ENCODE data around the gene ACSM6. TPM values are rescaled to one million over a fixed set of nuclear protein-coding genes. Genes with fewer than 3 reads are reported as not detected.
"Not testable (repeated sequence)": the region's sequence is repeated elsewhere in the genome, so short reads cannot be mapped to it uniquely, and the experiment has no call there.

Gene ACSM6
- total RNA-seq, 1 donor from 2014 or later = 0.96 TPM

GRCh38 chr10:95214793-95215192 lies 20.8 kb downstream of the ACSM6 start:
- DNase-seq (ENCODE audit: low spot score) = no peak

DNA sequence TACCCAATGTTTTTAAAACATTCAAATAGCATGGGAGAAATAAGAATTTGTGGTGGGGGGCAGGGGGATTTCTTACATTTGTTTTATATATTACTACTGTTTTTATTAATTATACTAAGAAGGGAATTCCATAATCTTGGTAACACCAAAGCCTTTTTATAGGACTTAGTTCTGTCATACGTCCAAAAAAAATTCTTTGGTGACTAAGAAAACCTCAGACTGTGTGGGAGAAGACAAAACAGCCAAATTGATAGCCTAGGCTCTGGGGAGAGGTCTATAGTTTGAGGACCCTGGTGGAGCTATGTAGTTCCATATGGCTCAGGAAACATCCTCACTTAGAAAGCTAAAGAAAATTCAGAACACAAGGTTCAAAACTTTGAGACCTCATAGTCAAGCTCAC lies 23.4 kb downstream of the ACSM6 start:
- no peak for DNase-seq (ENCODE audit: low spot score)

DNA sequence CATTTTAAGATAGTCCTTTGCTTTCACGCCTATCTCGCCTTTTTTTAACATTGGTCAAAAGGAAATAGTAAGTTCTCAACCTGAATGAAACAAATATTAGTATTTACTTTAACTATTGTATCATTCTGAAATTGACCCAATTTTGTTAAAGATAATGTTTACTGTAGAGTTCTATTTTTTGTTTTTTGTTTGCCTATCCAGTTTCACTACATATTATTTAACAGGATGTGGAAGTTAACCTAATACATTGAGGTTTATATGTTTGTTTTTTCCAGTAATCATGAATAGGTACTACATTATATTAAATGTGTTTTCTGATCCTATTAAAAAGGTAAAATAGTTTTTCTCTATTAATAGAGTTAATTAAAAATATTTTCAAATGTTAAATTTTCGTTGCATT lies 26.5 kb downstream of the ACSM6 start:
- DNase-seq (ENCODE audit: low spot score) = no peak

- DNase-seq (ENCODE audit: low spot score) = no peak
These were observed 27.1 kb downstream of the ACSM6 start for GRCh38 chr10:95221124-95221523.

DNA sequence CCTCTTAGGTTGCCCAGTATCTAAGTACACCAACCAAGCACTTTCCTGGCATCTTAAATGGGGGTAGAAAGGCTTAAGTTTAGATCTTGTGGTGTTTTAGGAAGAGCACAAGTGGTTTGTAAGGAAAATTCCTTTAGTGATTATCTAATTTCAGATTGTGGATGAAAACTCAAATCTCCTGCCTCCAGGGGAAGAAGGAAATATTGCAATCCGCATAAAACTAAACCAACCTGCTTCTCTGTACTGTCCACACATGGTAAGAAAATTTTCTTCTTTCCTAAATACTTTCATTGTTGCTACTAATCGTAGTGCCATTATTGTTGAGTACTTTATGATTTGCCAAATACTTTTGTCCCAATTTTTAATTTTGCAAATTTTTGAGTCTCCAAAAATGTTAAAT lies 31.1 kb downstream of the ACSM6 start:
- DNase-seq (ENCODE audit: low spot score) = no peak

GRCh38 chr10:95228934-95229723 lies 35.1 kb downstream of the ACSM6 start:
- DNase-seq (ENCODE audit: low spot score) = not testable (repeated sequence)

DNA sequence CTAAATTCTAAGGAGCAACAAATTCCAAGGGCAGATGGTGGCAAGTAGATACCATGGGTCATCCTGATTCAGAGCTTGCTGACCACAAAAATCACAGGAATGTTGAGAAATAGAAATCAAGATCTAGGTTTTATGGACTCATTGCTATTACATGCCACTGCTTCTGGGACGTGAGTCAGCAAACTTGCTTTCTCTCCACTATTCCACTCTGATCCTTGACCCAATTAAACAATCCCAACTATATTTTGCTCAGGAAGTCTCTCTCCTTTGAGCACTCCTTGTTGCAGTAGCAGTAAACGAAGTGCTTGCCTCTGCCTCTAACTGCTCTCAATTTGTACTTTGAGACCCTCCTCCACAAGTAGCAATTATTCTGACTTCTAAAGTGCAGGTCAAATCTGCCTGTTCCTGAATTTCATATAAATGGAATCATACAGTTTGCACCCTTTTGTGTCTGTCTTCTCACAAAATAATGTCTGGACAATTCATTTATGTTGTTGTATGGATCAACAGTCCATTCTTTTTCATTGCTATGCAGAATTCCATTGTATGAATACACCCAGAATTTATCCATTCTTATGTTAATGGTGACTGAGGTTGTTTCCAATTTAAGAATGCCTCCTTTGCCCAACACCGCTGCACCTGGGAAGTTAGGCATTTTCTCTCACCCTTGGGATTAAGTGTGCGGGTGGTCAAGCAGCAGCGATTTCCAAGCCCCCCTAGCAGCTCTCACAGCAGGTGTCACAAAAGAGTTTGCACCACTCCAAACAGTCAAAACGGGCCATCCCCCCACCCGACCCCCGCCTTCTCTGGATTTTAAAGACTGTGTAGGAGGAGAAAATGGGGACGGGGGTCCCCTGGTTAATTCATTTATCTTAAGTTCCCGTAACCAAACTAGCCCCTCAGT lies 35.9 kb downstream of the ACSM6 start:
- peak; percentile 70 for DNase-seq (ENCODE audit: low spot score)

DNA sequence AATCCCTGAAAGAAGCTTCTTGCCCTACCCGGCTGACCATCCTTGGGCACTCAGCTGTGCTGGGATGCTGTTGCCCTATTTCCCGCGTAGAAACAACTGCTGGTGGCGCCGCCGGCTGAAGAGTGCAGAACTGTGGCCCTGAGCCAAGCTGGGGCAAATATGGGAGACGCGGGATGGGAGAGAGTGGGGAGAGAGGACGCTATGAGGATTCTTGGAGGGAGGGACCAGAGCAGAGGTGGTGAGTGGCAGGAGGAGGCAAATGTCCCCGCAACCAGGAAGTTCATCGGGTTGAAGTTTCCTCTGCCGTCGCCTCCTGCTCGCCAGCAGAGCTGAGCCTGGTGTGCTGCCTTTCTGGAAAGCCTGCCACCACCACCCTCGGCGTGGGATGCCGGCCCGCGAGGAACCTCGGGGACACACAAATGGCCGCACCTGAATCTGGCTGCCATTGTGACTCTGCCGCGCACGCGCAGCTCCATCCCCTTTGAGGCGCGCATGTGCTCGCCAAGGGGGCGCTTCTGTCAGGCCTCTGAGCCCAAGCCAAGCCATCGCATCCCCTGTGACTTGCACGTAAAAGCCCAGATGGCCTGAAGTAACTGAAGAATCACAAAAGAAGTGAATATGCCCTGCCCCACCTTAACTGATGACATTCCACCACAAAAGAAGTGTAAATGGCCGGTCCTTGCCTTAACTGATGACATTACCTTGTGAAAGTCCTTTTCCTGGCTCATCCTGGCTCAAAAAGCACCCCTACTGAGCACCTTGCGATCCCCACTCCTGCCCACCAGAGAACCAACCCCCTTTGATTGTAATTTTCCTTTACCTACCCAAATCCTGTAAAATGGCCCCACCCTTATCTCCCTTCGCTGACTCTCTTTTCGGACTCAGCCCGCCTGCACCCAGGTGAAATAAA lies 36.9 kb downstream of the ACSM6 start:
- peak; percentile 71 for DNase-seq (ENCODE audit: low spot score)

GRCh38 chr10:95233377-95234034 lies 39.5 kb downstream of the ACSM6 start:
- no peak for DNase-seq (ENCODE audit: low spot score)

GRCh38 chr10:95234951-95235350 lies 40.9 kb downstream of the ACSM6 start:
- no peak for DNase-seq (ENCODE audit: low spot score)

DNA sequence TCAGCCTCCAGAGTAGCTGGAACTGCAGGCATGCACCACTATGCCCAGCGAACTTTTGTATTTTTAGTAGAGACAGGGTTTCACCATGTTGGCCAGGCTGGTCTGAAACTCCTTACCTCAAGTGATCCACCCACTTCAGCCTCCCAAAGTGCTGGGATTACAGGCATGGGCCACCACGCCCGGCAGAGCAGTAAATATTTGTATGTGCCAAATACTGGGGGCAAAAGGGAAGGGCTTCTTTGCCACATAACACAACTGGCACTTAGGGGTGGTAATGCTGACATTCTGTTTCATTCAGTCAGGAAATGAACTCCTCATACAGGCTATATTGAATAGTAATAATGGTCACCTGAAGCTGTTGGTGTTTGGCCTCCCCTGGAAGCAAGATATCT lies 41.6 kb downstream of the ACSM6 start:
- DNase-seq (ENCODE audit: low spot score) = no peak

- DNase-seq (ENCODE audit: low spot score) = peak; percentile 24
These were observed 42.2 kb downstream of the ACSM6 start for GRCh38 chr10:95236068-95236903.

DNA sequence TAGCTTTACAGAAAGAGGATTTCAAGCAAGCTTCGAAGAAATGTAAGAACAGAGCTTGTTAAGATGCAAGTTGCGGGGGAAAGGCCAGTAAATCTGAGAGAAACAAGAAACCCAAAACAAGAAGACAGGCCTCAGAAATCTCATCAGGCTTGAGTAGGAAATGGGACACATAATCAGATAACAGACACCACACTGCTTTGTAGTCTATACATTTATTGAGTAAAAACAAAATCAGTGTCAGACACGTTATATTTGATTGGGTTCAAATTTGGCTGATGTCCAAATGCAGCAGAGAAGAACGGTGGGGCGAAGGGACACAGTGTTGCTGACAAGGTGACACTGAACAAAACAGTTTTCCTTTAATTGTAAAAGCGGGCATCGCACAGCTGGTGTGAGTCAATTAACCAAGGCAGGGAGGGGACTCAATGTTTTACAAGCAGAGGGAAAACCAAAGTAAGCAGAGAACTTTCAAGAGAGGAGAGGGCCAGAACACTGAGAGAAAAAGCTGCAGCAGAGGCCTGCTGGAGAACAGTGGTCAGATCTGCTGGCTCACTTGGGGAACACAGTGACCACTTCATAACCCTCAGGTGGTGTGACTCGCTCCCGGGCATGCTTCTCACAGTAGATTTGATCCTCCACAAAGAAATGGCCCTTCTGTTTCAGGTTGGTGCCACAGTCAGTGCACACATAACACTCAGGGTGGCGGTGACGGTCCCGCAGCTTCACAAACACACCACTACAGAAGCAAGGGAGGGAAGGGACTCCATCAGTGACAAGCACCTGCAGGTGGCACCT lies 43.5 kb downstream of the ACSM6 start:
- DNase-seq (ENCODE audit: low spot score) = no peak

- not testable (repeated sequence) for DNase-seq (ENCODE audit: low spot score)
These were observed 46.1 kb downstream of the ACSM6 start for GRCh38 chr10:95240096-95240495.

DNA sequence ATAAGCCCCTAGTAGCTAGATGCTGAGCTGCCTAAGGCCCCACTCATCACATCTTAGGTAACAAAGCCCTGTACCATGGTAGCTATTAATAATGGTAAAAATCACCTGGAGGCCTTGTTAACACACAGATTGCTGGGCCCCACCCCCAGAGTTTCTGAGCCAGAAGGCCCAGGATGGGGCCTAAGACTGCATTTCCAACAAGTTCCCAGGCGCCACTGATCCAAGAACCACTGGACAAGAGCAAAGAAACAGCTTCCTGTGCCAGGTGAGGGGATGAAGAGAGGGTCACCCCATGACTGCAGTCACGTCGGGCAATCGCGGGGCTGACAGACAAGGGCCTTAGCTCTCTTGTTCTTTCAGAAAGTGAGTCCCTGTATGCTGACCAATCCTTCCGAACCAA lies 46.8 kb downstream of the ACSM6 start:
- no peak for DNase-seq (ENCODE audit: low spot score)

GRCh38 chr10:95241533-95241932 lies 47.5 kb downstream of the ACSM6 start:
- no peak for DNase-seq (ENCODE audit: low spot score)

GRCh38 chr10:95242581-95243317 lies 48.7 kb downstream of the ACSM6 start:
- DNase-seq (ENCODE audit: low spot score) = peak; percentile 53

DNA sequence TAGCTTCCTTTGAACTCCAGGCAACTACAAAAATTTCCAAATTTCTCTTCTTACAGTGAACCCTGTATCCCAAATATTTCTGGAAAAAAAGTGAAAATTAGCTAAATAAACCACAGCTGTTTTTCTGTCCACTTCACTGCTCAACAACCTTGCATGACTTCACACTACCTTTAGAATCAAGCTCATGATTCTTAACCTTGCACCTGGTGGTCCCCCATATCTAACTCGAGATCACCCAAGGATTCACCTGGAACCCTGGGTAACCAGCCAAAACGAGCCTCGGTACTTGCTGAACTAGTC lies 49.2 kb downstream of the ACSM6 start:
- no peak for DNase-seq (ENCODE audit: low spot score)

DNA sequence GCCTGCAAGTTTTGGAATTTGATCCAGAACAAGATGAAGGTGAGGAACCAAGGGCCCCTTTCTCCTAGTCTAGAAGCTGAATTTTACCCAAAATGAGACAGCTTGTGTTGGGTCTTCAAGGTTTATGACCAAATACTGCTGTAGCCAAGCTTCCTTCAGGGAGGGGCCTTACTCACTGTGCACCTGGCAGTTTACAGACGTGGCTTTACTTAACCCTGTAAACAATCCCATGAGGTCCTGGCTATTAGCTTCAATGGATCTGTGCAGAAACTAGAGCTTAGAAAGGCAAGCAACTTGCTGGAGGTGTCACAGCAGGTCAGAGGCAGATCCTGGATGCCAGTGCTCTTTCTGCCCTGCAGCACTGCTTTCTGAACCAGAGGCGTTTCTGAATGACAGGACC lies 50.1 kb downstream of the ACSM6 start:
- no peak for DNase-seq (ENCODE audit: low spot score)

Measured in umbilical cord (tissue), 2 donors.